ENCODE measurements around the gene GARIN3. TPM values are rescaled to one million over a fixed set of nuclear protein-coding genes. Genes with fewer than 3 reads are reported as not detected.

The GARIN3 gene
- total RNA-seq, 1 experiment from 2014 or later: not detected

DNA sequence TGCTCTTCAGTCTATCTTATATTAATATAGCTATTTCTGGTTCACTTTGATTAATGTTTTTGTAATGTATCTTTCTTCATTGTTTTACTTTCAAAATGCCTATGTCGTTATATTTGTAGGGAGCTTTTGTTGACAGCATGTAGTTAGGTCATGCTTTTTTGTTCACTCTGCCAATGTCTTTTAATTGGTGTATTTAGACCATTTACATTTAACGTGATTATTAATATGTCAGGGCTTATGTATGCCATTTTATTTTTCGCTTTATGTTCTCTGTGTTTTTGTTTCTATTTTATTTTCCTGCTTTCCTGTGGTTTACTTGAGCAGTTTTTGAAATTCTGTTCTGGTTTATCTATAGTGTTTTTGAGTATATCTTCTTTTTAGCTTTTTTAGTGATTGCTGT lies 10.8 kb downstream of the GARIN3 start:
- Histone ChIP-seq H4K8ac (replicated peaks; ENCODE audit: insufficient read length, low read depth, low read length) (no peak overlapping the region), H4K5ac (ENCODE audit: insufficient read length, low read depth, low read length) (no peak overlapping the region), H2AK5ac (ENCODE audit: insufficient read length, low read length) (no peak overlapping the region), H3K4me2 (ENCODE audit: insufficient read depth, insufficient read length, low read length) (no peak overlapping the region), H3K4me1 (ENCODE audit: insufficient read depth, low read length) (no peaks in the 10 kb centered on the region), H3K23ac (ENCODE audit: insufficient read length, low read depth, low read length) (no peak overlapping the region), H3K18ac (ENCODE audit: insufficient read length, low read depth, low read length) (no peak overlapping the region), H2BK12ac (ENCODE audit: insufficient read length, low read depth, low read length) (no peak overlapping the region), H3K27me3 (ENCODE audit: insufficient read depth, low read length) (no peaks in the 10 kb centered on the region), H3K23me2 (ENCODE audit: insufficient read length, low read depth, low read length, poor library complexity, severe bottlenecking) (no peaks in the 10 kb centered on the region), H3K14ac (ENCODE audit: insufficient read depth, low read length) (no peak overlapping the region), H3K79me2 (ENCODE audit: insufficient read depth, low read length) (no peaks in the 10 kb centered on the region), H4K20me1 (ENCODE audit: control insufficient read depth, insufficient read depth, insufficient read length) (no peaks in the 10 kb centered on the region), H3K9me3 (ENCODE audit: control insufficient read depth, low read depth, low read length) (no peaks in the 10 kb centered on the region), H2BK120ac (ENCODE audit: low read depth, low read length, poor library complexity, severe bottlenecking) (no peak overlapping the region), H2BK5ac (ENCODE audit: insufficient read length, low read length) (no peak overlapping the region), H2BK20ac (ENCODE audit: low read depth, low read length, poor library complexity, severe bottlenecking) (no peak overlapping the region), H3K79me1 (ENCODE audit: insufficient read depth, low read depth, low read length, poor library complexity, severe bottlenecking) (no peaks in the 10 kb centered on the region), H3T11ph (ENCODE audit: low read length) (no peak overlapping the region), H2AFZ (ENCODE audit: low read length) (no peak overlapping the region), H2BK15ac (ENCODE audit: low read depth, low read length) (no peak overlapping the region), H3K56ac (ENCODE audit: insufficient read length, low read depth, low read length) (no peak overlapping the region), H4K91ac (ENCODE audit: insufficient read length, low read depth, low read length) (no peak overlapping the region), H3K4ac (ENCODE audit: low read depth, low read length) (no peak overlapping the region), H3K27ac (ENCODE audit: insufficient read length, low read depth, low read length) (no peak overlapping the region), H3K9ac (ENCODE audit: extremely low read depth, insufficient read length, low read length) (no peak overlapping the region)
- Mint-ChIP-seq H3K4me1 (no peaks in the 10 kb centered on the region), H3K36me3 (ENCODE audit: insufficient read depth in 1 of 3, low read depth in 3 of 3) (no peaks in the 10 kb centered on the region), H3K27ac (no peak overlapping the region), H3K4me3 (no peak overlapping the region), H3K27me3 (ENCODE audit: low read depth) (no peaks in the 10 kb centered on the region), H3K9me3 (no peaks in the 10 kb centered on the region)
- no CpG with 5 or more reads among the region's 3 CpGs for WGBS (ENCODE audit: extremely low coverage, insufficient read length, low lambda C conversion rate)
- DNase-seq: no peak
- TF ChIP-seq, protein P1, sequence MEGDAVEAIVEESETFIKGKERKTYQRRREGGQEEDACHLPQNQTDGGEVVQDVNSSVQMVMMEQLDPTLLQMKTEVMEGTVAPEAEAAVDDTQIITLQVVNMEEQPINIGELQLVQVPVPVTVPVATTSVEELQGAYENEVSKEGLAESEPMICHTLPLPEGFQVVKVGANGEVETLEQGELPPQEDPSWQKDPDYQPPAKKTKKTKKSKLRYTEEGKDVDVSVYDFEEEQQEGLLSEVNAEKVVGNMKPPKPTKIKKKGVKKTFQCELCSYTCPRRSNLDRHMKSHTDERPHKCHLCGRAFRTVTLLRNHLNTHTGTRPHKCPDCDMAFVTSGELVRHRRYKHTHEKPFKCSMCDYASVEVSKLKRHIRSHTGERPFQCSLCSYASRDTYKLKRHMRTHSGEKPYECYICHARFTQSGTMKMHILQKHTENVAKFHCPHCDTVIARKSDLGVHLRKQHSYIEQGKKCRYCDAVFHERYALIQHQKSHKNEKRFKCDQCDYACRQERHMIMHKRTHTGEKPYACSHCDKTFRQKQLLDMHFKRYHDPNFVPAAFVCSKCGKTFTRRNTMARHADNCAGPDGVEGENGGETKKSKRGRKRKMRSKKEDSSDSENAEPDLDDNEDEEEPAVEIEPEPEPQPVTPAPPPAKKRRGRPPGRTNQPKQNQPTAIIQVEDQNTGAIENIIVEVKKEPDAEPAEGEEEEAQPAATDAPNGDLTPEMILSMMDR (conservative IDR thresholded peaks at IDR 0.05): no peak

Measured in H9 (cell line).